Measurements from ENCODE around the gene PFDN6. TPM values are rescaled to one million over a fixed set of nuclear protein-coding genes. Genes with fewer than 3 reads are reported as not detected.

The PFDN6 gene
- total RNA-seq, 1 experiment from 2014 or later = 95.7 TPM

- TF ChIP-seq ZBTB43 (CRISPR knock-in tag; IDR thresholded peaks at IDR 0.05) (peak; percentile 87), E2F4 (CRISPR knock-in tag; IDR thresholded peaks at IDR 0.05; ENCODE audit: borderline replicate concordance, low read depth) (no peak), NR3C1 (CRISPR knock-in tag; conservative IDR thresholded peaks at IDR 0.05; ENCODE audit: low read depth) (no peak), RORB (CRISPR knock-in tag; IDR thresholded peaks at IDR 0.05) (no peak), TEAD1 (CRISPR knock-in tag; IDR thresholded peaks at IDR 0.05) (peak; percentile 72; the same call in 1 of the 2 replicates), HMGA2 (CRISPR knock-in tag; IDR thresholded peaks at IDR 0.05) (no peak), ELF4 (CRISPR knock-in tag; IDR thresholded peaks at IDR 0.05; ENCODE audit: low read depth) (peak; percentile 63; the same call in 1 of the 2 replicates), IRF1 (CRISPR knock-in tag; IDR thresholded peaks at IDR 0.05) (peak; percentile 60; the same call in 1 of the 2 replicates), GRHL2 (CRISPR knock-in tag; IDR thresholded peaks at IDR 0.05; ENCODE audit: insufficient replicate concordance, severe bottlenecking) (no peak), ZMAT4 (CRISPR knock-in tag; IDR thresholded peaks at IDR 0.05) (peak; percentile 55; the same call in 1 of the 2 replicates), JAZF1 (CRISPR knock-in tag; IDR thresholded peaks at IDR 0.05) (no peak), ZNF219 (CRISPR knock-in tag; IDR thresholded peaks at IDR 0.05; ENCODE audit: borderline replicate concordance) (no peak), KAT7 (CRISPR knock-in tag; IDR thresholded peaks at IDR 0.05; ENCODE audit: borderline replicate concordance) (peak; percentile 98), MAX (CRISPR knock-in tag; IDR thresholded peaks at IDR 0.05) (peak; percentile 72; the same call in 1 of the 2 replicates), E2F5 (CRISPR knock-in tag; IDR thresholded peaks at IDR 0.05) (peak; percentile 79), CREM (CRISPR knock-in tag; IDR thresholded peaks at IDR 0.05) (peak; percentile 36; the same call in 1 of the 2 replicates)
Measured at GRCh38 chr6:33276864-33277662, 12.3 kb upstream of the PFDN6 start, which contains the start of gene B3GALT4 (continued).

GRCh38 chr6:33277663-33278391, 11.6 kb upstream of the PFDN6 start:
- Mint-ChIP-seq H3K27me3 (ENCODE audit: low read depth) (no peaks in the 10 kb centered on the region), H3K27ac (peak overlapping the region; percentile 97), H3K36me3 (peaks cover 44% of the 10 kb centered on the region), H3K4me3 (peak overlapping the region; percentile 82), H3K4me1 (peaks cover 48% of the 10 kb centered on the region), H3K9me3 (no peaks in the 10 kb centered on the region)
- ChIA-PET POLR2A (interaction anchor here (0.6 to 3.2 kb wide), 16 partner anchors 12 to 306 kb away, joined by 3 to 27 read pairs (median 4); partner anchors contain the start of genes PFDN6, RGL2, TAPBP and WDR46), CTCF (interaction anchor here (0.6 to 3.1 kb wide), 39 partner anchors 12 to 1329 kb away, joined by 3 to 40 read pairs (median 5); partner anchors contain the start of genes BAK1, HSD17B8, PFDN6 and PHF1)
- no peak for TF ChIP-seq ZNF423 (CRISPR knock-in tag; IDR thresholded peaks at IDR 0.05)
- TF ChIP-seq ARID4B (CRISPR knock-in tag; IDR thresholded peaks at IDR 0.05; ENCODE audit: borderline replicate concordance) = 0 out of 2 replicates have a peak, but pooled peaks have one; percentile 11
- ATAC-seq (peak; percentile 0; the same call in 1 of the 2 replicates), DNase-seq (ENCODE audit: low spot score) (peak; percentile 32)
